HepG2 (cell line): Measurements from ENCODE around the gene TBX18. TPM values are rescaled to one million over a fixed set of nuclear protein-coding genes. Genes with fewer than 3 reads are reported as not detected.
A peak's percentile ranks its signal among the peaks of the same experiment; 100 is the strongest.

Source experiments
- ATAC-seq: fragments of 200-7000 bp; cut with Tn5 transposase; 3 replicates; pipeline ENCODE4 v1.9.1; 2020; ENCODE audit warnings: mild to moderate bottlenecking, moderate library complexity
- BruUV-seq: library from RNA; stranded (reverse); fragments of 400-500 nt; replicated peaks from 2 replicates; lab custom pipeline; 2021; lab: Mats Ljungman, UMichigan
- CTCF ChIA-PET: fragments of 300-600 bp; formaldehyde crosslinking; extraction: SDS; loops from one replicate; lab custom pipeline; 2021; ENCODE audit warnings: low total read pairs, inconsistent platforms, low intra/inter-chr PET ratio; lab: Yijun Ruan, JAX
- POLR2A ChIA-PET: fragments of 350-600 bp; sonication (Branson Sonifier 250); formaldehyde crosslinking; loops from one replicate; lab custom pipeline; 2020; ENCODE audit warnings: antibody characterized with exemption, inconsistent platforms; lab: Yijun Ruan, JAX
- DNase-seq: peaks from one replicate; pipeline ENCODE4 v3.0.0-alpha.2; 2015; ENCODE audit warnings: low spot score
- FAIRE-seq: peaks from 3 replicates; lab custom pipeline; 2011; peaks lifted over from hg19 to GRCh38; lab: Jason Lieb, UNC
- H2AFZ ChIP-seq: one replicate; pipeline ENCODE4 v1.6.1; 2011; ENCODE audit warnings: low read length, inconsistent platforms
- H3K27ac ChIP-seq: fragments of 300-600 bp; 3 replicates; pipeline ENCODE4 v1.8.0; 2011; ENCODE audit warnings: mixed run types, mild to moderate bottlenecking, mixed read lengths, low read length, inconsistent platforms; ENCODE audit not compliant: insufficient read depth; ENCODE audit errors: extremely low read length
- H3K27me3 ChIP-seq, 2 experiments: fragments of 200-600 bp in 1 of 2; 2 replicates in 1 of 2; 3 replicates in 1 of 2; pipeline versions ENCODE4 v1.6.0 to v1.8.0; 2011; ENCODE audit warnings: low read length in 2 of 2, mild to moderate bottlenecking in 2 of 2, moderate library complexity in 2 of 2, inconsistent platforms in 1 of 2; ENCODE audit not compliant: insufficient read depth in 2 of 2, control insufficient read depth in 1 of 2
- H3K36me3 ChIP-seq, 2 experiments: fragments of 200-600 bp in 1 of 2; replicated peaks in 1 of 2; 2 replicates in 1 of 2; 3 replicates in 1 of 2; pipeline versions ENCODE4 v1.5.1 to v1.8.0; 2011; ENCODE audit warnings: low read length in 2 of 2, inconsistent platforms in 1 of 2; ENCODE audit not compliant: insufficient read depth in 2 of 2, control insufficient read depth in 1 of 2
- H3K4me1 ChIP-seq: 2 replicates; pipeline ENCODE4 v1.5.1; 2012; ENCODE audit warnings: low read length, inconsistent platforms; ENCODE audit not compliant: insufficient read depth
- H3K4me2 ChIP-seq: 2 replicates; pipeline ENCODE4 v1.6.0; 2011; ENCODE audit warnings: low read depth, low read length, inconsistent platforms
- H3K4me3 ChIP-seq, 3 experiments: fragments of 200-600 bp in 1 of 3; sonication (generic), shearing (Covaris generic) in 1 of 3; replicated peaks in 1 of 3; 2 replicates each; pipeline ENCODE4 v1.5.1; 2011 to 2016; ENCODE audit warnings: low read length in 3 of 3, inconsistent platforms in 2 of 3, low read depth in 2 of 3, mild to moderate bottlenecking in 2 of 3, control low read depth in 1 of 3, mixed read lengths in 1 of 3; ENCODE audit not compliant: insufficient read depth in 1 of 3
- H3K79me2 ChIP-seq: one replicate; pipeline ENCODE4 v1.6.1; 2011; ENCODE audit warnings: low read length, inconsistent platforms; ENCODE audit not compliant: insufficient read depth
- H3K9ac ChIP-seq: 2 replicates; pipeline ENCODE4 v1.6.0; 2011; ENCODE audit warnings: mild to moderate bottlenecking, low read depth, low read length, inconsistent platforms; ENCODE audit not compliant: insufficient read depth
- H3K9me3 ChIP-seq: 2 replicates; pipeline ENCODE4 v1.5.1; 2012; ENCODE audit warnings: mild to moderate bottlenecking, low read length
- H4K20me1 ChIP-seq: 2 replicates; pipeline ENCODE4 v1.6.0; 2011; ENCODE audit warnings: inconsistent platforms, mild to moderate bottlenecking, low read length, moderate library complexity; ENCODE audit not compliant: insufficient read depth
- CHCHD3 ChIP-seq: sonication (generic); formaldehyde crosslinking; IDR thresholded peaks from 2 replicates; pipeline ENCODE4 v1.8.0; 2022; ENCODE audit warnings: mild to moderate bottlenecking, missing genetic modification reagents, moderate library complexity
- FOXO1 ChIP-seq: sonication (generic); formaldehyde crosslinking; IDR thresholded peaks from 2 replicates; pipeline ENCODE4 v1.4.0; 2020; ENCODE audit warnings: missing genetic modification reagents
- HNF1A ChIP-seq, 2 experiments: sonication (generic) in 1 of 2; formaldehyde crosslinking in 1 of 2; IDR thresholded peaks; 2 replicates each; pipeline versions ENCODE4 v1.4.0 to v1.6.1; 2016 to 2020; ENCODE audit warnings: borderline replicate concordance in 1 of 2, low read depth in 1 of 2, mild to moderate bottlenecking in 1 of 2, missing genetic modification reagents in 1 of 2
- JUNB ChIP-seq: sonication (generic); formaldehyde crosslinking; IDR thresholded peaks from 2 replicates; pipeline ENCODE4 v1.8.0; 2022; ENCODE audit warnings: missing genetic modification reagents, mild to moderate bottlenecking, borderline replicate concordance
- MAFF ChIP-seq: IDR thresholded peaks from 2 replicates; pipeline ENCODE4 v1.6.1; 2011; ENCODE audit warnings: low read depth, low read length, improper control_type of control experiment
- MAFK ChIP-seq, 2 experiments: IDR thresholded peaks in 1 of 2; conservative IDR thresholded peaks in 1 of 2; 2 replicates each; pipeline ENCODE4 v1.6.1; 2011; ENCODE audit warnings: improper control_type of control experiment in 2 of 2, low read length in 2 of 2
- PAWR ChIP-seq: sonication (generic); formaldehyde crosslinking; IDR thresholded peaks from 2 replicates; pipeline ENCODE4 v1.4.0; 2020; ENCODE audit warnings: missing genetic modification reagents, mild to moderate bottlenecking, borderline replicate concordance
- REPIN1 ChIP-seq: sonication (generic); formaldehyde crosslinking; IDR thresholded peaks from 2 replicates; pipeline ENCODE4 v1.8.0; 2022; ENCODE audit warnings: missing genetic modification reagents, low read depth, mild to moderate bottlenecking, borderline replicate concordance
- ZBTB42 ChIP-seq: sonication (generic); formaldehyde crosslinking; IDR thresholded peaks from 2 replicates; pipeline ENCODE4 v1.5.0; 2020; ENCODE audit warnings: mild to moderate bottlenecking, missing genetic modification reagents
- ZFP1 ChIP-seq: IDR thresholded peaks from 2 replicates; pipeline ENCODE4 v1.6.1; 2016
- ZNF557 ChIP-seq: sonication (generic); formaldehyde crosslinking; IDR thresholded peaks from 2 replicates; pipeline ENCODE4 v1.4.0; 2020; ENCODE audit warnings: missing genetic modification reagents
- ZNF563 ChIP-seq: sonication (generic); formaldehyde crosslinking; IDR thresholded peaks from 2 replicates; pipeline ENCODE4 v1.8.0; 2022; ENCODE audit warnings: mild to moderate bottlenecking, moderate library complexity, missing genetic modification reagents
- ZNF678 ChIP-seq: sonication (generic); formaldehyde crosslinking; IDR thresholded peaks from 2 replicates; pipeline ENCODE4 v1.4.0; 2020; ENCODE audit warnings: mild to moderate bottlenecking, missing genetic modification reagents
- WGBS: methylation state at CpG from one replicate; pipeline ENCODE4 v1.1.6; 2017; ENCODE audit warnings: low lambda C conversion rate; 5-methylcytosine and 5-hydroxymethylcytosine counted together
- in situ Hi-C: cut with HindIII; loops from 2 replicates; pipeline ENCODE4 v1.10.0; 2017; ENCODE audit warnings: low pct_unique_long_range_greater_than_20kb; ENCODE audit not compliant: extremely low pct_ligation_motif_present
- intact Hi-C: fragments of 100-400 bp; cut with micrococcal nuclease; formaldehyde crosslinking; loops from one replicate; pipeline ENCODE4 v1.10.0; 2022; ENCODE audit not compliant: unreplicated experiment
- polyA plus RNA-seq, 8 experiments: library from polyadenylated mRNA; depleted of rRNA in 3 of 8; stranded (reverse) in 7 of 8; unstranded in 1 of 8; fragments of >200 nt; fragmentation: Illumina TruSeq in 4 of 8; extraction: Trizol in 4 of 8; gene quantifications; 2 replicates each; pipeline versions ENCODE4 v1.2.1 to v1.2.3, GENCODE V29; 2011 to 2016; ENCODE audit warnings: low read depth in 4 of 8, missing spikeins in 1 of 8, mixed read lengths in 1 of 8; ENCODE audit not compliant: insufficient read depth in 1 of 8
- total RNA-seq, 5 experiments: library from RNA; depleted of rRNA; stranded (reverse); fragments of >200 nt; fragmentation: Illumina TruSeq; extraction: Trizol; gene quantifications; 2 replicates each; pipeline ENCODE4 v1.2.3, GENCODE V29; 2016; ENCODE audit warnings: low read depth in 1 of 5

The TBX18 gene
- total and polyA plus RNA-seq, 2 of the 13 experiments (the other 11 are each of a cell fraction or from before 2014, with no cell fraction given) = not detected

- Histone ChIP-seq H3K9me3 (no peaks in the 10 kb centered on the region), H3K27ac (no peak overlapping the region), H3K4me3 (no peak overlapping the region), H4K20me1 (no peaks in the 10 kb centered on the region), H3K36me3 (no peaks in the 10 kb centered on the region), H3K9ac (no peak overlapping the region), H3K4me1 (no peaks in the 10 kb centered on the region), H3K4me2 (no peak overlapping the region), H3K27me3 (no peaks in the 10 kb centered on the region), H3K79me2 (no peaks in the 10 kb centered on the region), H2AFZ (no peak overlapping the region)
- in situ Hi-C loops = no loop called here
- FAIRE-seq = no peak
- DNase-seq = no peak
- no TSS peak for BruUV-seq
- POLR2A ChIA-PET = no interaction called here
- ATAC-seq = no peak
- TF ChIP-seq MAFK (conservative IDR thresholded peaks at IDR 0.05 in 1 of 2, IDR thresholded peaks at IDR 0.05 in 1 of 2; ENCODE audit: low read length in 2 of 2) = peak; percentile 14 to 49; a peak in 2 of 4 replicates
- TF ChIP-seq ZBTB42 (CRISPR knock-in tag) = no peak
- peak; percentile 44; the same call in 1 of the 2 replicates for TF ChIP-seq MAFF
- TF ChIP-seq CHCHD3 (CRISPR knock-in tag) = no peak
- no peak for TF ChIP-seq ZNF563 (CRISPR knock-in tag)
- 2% methylated on average over 2 of the region's 2 CpGs for WGBS
- CTCF ChIA-PET = no interaction called here
- intact Hi-C loops = no loop called here
These were observed 26.8 kb upstream of the TBX18 start for GRCh38 chr6:84791233-84791632.

GRCh38 chr6:84789170-84789569, 24.8 kb upstream of the TBX18 start:
- H3K27ac ChIP-seq = no peak overlapping the region
- H4K20me1 ChIP-seq = no peaks in the 10 kb centered on the region
- in situ Hi-C loops (no loop called here), intact Hi-C loops (no loop called here)
- H3K79me2 ChIP-seq = no peaks in the 10 kb centered on the region
- H3K27me3 ChIP-seq = no peaks in the 10 kb centered on the region
- H3K36me3 ChIP-seq = no peaks in the 10 kb centered on the region
- TF ChIP-seq FOXO1 (CRISPR knock-in tag) = no peak
- no peak for TF ChIP-seq JUNB (CRISPR knock-in tag)
- no peak for TF ChIP-seq ZNF557 (CRISPR knock-in tag)
- TF ChIP-seq REPIN1 (CRISPR knock-in tag) = no peak
- no peak for TF ChIP-seq HNF1A (IDR thresholded peaks at IDR 0.05; ENCODE audit: low read depth)
- no peak for TF ChIP-seq HNF1A (CRISPR knock-in tag; IDR thresholded peaks at IDR 0.05; ENCODE audit: borderline replicate concordance)
- no peak for TF ChIP-seq ZFP1 (CRISPR knock-in tag)
- TF ChIP-seq ZNF678 (CRISPR knock-in tag) = no peak
- TF ChIP-seq PAWR (CRISPR knock-in tag) = no peak
- CTCF ChIA-PET = no interaction called here
- POLR2A ChIA-PET = no interaction called here
- no peak overlapping the region for H3K4me2 ChIP-seq
- BruUV-seq = no TSS peak
- H3K4me3 ChIP-seq = no peak overlapping the region
- H3K4me1 ChIP-seq = no peaks in the 10 kb centered on the region
- H3K9ac ChIP-seq = no peak overlapping the region
- no peak for FAIRE-seq
- no peak for ATAC-seq
- H2AFZ ChIP-seq = no peak overlapping the region
- DNase-seq = no peak
- no peaks in the 10 kb centered on the region for H3K9me3 ChIP-seq
